ENCODE measurements around the gene SEMA5A.

SEMA5A gene

DNA sequence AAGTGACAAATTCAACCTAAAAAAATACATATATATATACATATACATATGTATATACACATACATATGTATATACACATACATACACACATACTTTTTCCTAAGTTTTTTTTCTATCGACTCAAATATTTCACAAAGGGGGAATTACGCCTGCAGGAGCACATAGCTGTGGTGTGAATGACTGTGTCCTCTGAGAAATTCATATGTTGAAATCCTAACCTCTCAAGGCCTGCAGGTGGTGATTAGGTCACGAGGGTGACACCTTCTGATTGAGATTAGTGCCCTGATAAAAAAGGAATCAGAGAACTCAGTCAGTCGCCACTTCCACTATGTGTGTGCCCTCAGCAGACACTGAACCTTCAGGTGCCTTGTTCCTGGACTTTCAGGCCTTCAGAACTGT, 248.7 kb downstream of the SEMA5A start:
- no peak for DNase-seq (ENCODE audit: low spot score)
- in situ Hi-C loops (cut with MboI; ENCODE audit: low pct_unique_long_range_greater_than_20kb, low sequenced_read_pairs, unreplicated experiment): no loop called here
- TF ChIP-seq, protein P1, sequence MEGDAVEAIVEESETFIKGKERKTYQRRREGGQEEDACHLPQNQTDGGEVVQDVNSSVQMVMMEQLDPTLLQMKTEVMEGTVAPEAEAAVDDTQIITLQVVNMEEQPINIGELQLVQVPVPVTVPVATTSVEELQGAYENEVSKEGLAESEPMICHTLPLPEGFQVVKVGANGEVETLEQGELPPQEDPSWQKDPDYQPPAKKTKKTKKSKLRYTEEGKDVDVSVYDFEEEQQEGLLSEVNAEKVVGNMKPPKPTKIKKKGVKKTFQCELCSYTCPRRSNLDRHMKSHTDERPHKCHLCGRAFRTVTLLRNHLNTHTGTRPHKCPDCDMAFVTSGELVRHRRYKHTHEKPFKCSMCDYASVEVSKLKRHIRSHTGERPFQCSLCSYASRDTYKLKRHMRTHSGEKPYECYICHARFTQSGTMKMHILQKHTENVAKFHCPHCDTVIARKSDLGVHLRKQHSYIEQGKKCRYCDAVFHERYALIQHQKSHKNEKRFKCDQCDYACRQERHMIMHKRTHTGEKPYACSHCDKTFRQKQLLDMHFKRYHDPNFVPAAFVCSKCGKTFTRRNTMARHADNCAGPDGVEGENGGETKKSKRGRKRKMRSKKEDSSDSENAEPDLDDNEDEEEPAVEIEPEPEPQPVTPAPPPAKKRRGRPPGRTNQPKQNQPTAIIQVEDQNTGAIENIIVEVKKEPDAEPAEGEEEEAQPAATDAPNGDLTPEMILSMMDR (IDR thresholded peaks at IDR 0.05; ENCODE audit: extremely low read depth, insufficient read depth, missing control alignments): no peak

DNA sequence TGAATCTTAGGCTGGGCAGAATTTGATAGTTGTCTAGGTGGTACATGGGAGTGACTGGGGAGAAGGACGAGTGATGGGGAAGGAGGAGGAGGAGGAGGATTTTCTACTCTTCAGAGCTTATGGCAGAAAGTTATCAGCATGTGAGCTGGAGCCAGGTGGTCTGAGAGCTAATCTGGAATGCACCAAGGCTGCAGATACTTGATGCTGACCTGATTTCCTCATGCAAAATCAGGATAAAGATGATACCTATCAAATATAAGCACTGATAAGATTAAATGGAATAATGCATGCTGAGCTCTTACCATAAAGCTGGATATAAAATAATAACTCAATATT, 250.4 kb downstream of the SEMA5A start:
- in situ Hi-C loops (cut with MboI; ENCODE audit: low pct_unique_long_range_greater_than_20kb, low sequenced_read_pairs, unreplicated experiment): no loop called here
- DNase-seq (ENCODE audit: low spot score): no peak
- TF ChIP-seq, protein P1 (IDR thresholded peaks at IDR 0.05; ENCODE audit: extremely low read depth, insufficient read depth, missing control alignments): no peak

DNA sequence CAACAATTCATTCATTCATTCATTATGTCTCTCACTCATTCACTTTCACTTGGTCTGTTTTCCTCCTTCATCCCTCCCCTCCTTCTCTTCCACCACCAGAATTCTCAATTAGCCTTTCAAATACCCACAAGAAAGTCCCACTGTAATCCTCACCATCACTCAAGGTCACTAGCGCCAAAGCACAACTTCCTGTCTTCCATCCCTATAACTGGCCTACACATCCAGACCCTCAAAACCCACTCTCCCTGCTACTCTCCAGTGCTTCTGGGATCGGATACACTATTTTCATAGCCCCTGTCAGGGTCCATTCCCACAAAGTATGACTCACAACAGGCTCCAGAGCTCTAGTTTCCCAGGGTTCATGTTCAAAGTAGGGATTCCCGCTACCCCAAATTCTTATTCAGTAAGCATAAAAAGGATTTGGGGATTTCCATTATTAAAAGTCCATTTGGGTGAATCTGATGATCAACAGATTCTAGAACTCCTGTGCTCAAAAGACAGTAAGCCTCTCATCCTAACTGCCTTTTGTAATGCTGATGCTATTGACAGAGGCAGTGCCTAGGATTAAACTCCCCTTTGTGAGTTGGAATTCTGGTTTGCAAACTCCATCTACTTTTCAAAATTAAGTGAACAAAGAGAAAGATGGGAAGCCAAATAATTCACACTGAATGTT, 250.9 kb downstream of the SEMA5A start:
- TF ChIP-seq, protein P1 (IDR thresholded peaks at IDR 0.05; ENCODE audit: extremely low read depth, insufficient read depth, missing control alignments): no peak
- in situ Hi-C loops (cut with MboI; ENCODE audit: low pct_unique_long_range_greater_than_20kb, low sequenced_read_pairs, unreplicated experiment): no loop called here
- DNase-seq (ENCODE audit: low spot score): no peak

DNA sequence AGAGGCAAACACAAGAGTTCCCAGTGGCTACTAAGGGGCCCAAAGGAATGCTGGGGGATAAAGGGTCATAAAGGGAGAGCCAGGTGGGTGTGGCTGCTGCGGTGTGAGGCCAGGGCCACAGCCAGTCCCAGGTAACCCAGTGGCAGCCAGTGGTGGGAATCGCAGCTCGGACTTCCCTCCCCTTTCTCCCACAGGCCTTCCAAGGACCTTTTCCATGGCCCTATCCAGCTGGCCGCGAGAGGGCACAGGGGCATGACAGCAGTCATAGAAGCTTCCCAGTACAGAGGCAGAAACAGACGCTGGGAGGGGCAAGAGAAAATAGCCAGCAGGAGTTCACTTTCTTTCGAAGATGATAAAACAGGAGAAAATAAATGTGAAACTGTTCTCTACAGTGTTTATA, 257.6 kb downstream of the SEMA5A start:
- no peak for DNase-seq (ENCODE audit: low spot score)
- in situ Hi-C loops (cut with MboI; ENCODE audit: low pct_unique_long_range_greater_than_20kb, low sequenced_read_pairs, unreplicated experiment): no loop called here
- TF ChIP-seq, protein P1 (IDR thresholded peaks at IDR 0.05; ENCODE audit: extremely low read depth, insufficient read depth, missing control alignments): no peak

DNA sequence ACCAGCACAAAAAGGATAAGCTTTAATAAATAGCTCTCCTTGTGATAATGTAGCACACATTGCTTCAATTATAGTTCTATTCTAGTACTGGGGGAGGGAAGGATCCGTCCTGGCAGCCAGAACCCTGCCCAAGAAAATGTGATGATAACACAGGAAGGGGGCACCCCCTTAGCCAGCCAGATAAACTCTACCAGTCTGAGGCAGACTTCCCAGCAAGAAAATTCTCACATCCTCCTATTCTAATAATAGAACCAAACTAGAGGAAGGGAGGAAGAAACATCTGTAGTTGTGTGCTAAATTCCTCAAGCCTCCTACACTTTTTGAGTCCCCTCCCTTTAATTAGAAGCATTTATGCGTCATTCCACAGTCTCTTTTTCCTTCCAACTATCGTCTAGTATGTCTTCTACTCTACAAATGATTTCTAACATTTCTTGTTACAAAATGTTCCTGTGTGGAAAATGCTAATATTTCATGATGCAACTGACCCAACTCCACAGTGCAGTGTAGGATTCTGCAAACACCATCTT, 261.0 kb downstream of the SEMA5A start:
- no peak for DNase-seq (ENCODE audit: low spot score)
- in situ Hi-C loops (cut with MboI; ENCODE audit: low pct_unique_long_range_greater_than_20kb, low sequenced_read_pairs, unreplicated experiment): no loop called here
- TF ChIP-seq, protein P1 (IDR thresholded peaks at IDR 0.05; ENCODE audit: extremely low read depth, insufficient read depth, missing control alignments): no peak

DNA sequence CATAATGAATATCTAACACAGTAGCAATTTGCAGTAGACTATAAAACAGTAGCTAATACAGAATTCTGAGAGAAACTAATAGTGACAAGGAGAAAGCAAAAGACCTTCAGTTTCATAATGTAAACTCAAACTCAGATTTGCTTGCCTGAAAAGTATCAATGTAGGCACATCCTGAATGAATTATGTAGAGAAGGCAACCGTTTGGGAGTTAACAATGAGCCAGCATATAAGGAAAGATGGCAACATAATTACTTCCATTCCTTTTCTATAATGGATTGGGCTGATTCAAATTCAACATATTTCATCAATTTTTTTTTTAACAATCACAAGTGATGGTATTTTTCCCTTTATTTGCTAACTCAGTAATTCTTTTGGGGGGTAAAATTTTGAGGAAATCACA, 261.6 kb downstream of the SEMA5A start:
- TF ChIP-seq, protein P1 (IDR thresholded peaks at IDR 0.05; ENCODE audit: extremely low read depth, insufficient read depth, missing control alignments): no peak
- in situ Hi-C loops (cut with MboI; ENCODE audit: low pct_unique_long_range_greater_than_20kb, low sequenced_read_pairs, unreplicated experiment): no loop called here
- no peak for DNase-seq (ENCODE audit: low spot score)

Data from GM13977 (cell line).